NCI-H1105 treated with DMSO at 0.1 percent for 48 hours (cell line): Measurements from ENCODE around the gene HEXIM2.
A peak's percentile ranks its signal among the peaks of the same experiment; 100 is the strongest.
"Not testable (repeated sequence)": the region's sequence is repeated elsewhere in the genome, so short reads cannot be mapped to it uniquely, and the experiment has no call there.

ENCODE experiments used
- DNase-seq: peaks from one replicate; lab custom pipeline; 2025; lab: John Stamatoyannopoulos, UW

The HEXIM2 gene, protein sequence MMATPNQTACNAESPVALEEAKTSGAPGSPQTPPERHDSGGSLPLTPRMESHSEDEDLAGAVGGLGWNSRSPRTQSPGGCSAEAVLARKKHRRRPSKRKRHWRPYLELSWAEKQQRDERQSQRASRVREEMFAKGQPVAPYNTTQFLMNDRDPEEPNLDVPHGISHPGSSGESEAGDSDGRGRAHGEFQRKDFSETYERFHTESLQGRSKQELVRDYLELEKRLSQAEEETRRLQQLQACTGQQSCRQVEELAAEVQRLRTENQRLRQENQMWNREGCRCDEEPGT

DNA sequence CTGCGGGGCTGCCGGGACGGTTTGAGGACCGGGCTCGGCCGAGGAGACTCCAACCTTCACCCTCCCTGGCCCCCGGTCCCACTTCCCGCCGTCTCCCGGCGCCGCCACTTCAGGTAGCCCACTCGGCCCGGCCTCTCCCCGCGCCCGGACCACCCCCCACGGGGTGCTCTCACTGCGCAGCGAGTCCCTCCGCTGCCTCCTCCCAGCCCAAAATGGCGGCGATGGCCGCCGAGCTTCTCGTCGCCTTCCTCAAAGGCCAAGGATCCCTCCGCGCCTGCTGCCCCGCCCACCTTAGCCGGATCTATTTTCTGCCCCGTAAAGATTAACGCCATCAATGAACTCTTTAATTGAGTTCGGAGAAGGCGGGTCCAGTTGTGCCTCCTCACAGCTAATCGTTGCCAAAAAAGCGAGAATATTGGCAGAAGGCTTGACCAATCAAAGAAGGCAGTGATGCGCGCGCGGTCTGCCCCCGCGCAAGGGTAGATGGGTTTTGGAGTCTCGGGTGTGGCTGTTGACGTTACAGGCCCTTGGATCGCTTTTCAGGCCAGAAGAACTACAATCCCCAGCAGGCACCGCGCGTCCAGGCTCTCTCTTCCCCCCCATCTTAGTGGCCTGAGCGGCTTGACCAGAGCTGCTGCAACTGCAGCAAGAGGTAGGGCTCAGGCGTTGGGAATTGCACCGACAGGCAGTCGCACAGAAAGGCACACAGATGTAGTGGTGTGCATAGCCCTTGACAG, at the start of gene HEXIM2:
TSS of gene HEXIM2 (plus strand) at position 588 of the 737 bp plus-strand sequence. CDS start 919 bp downstream, outside the sequence.
- DNase-seq: peak; percentile 99

DNA sequence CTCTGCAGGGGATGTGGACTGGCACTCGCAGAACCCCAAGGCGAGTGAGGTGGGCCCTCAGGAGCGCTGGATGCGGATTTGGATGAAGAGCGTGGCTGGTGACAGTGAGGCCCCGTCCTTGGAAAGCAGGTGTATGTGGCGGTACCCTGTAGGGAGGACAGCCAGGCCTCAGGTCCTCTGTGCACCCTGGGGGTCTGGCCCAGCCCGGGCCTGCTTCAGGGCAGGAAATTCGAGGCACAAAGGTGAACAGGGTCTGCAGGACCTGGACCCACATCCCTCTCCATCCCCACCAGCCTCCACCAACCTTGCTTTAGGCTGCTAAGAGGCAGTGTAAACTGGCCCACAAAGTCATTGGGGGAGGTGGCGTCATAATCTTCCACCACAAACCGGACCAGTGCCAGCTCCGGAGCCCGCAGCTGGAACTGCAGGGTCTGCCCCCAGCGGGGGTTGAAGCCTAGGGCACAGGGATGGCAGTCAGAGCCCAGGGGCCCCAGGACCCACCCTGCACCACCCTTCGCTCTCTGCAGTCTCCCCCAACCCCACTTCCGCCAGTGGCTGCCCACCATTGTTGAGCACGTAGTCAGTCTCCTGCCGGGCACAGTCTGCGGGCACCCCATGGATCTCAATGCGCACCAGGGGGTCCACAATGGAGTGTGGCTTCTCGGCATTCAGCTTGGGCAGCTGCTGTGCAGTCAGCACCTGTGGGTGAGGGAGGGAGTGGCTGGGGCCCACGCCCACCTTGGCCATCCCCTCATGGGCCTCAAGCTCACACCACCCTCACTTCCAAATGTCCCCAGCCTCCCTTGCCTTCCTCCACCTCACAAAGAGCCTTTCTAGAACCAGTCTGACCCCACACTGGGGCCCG, 48.9 kb upstream of the HEXIM2 start:
- DNase-seq: no peak

DNA sequence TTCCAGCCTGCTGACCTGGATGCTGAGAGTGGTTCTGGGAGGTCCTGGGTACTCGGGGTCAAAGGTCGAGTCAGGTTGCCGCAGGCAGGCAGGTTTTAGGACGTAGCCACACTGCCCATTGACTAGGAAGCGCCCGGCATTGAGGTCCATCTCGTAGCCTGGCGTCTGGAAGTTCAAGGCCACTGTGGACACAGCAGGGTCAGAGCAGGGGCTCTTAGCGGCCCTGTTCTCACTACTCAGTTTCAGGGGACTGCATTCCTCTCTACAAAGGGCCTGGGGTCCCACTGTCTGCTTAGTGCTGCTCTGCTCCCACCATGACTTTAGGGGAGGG, 48.3 kb upstream of the HEXIM2 start:
- DNase-seq: no peak

DNA sequence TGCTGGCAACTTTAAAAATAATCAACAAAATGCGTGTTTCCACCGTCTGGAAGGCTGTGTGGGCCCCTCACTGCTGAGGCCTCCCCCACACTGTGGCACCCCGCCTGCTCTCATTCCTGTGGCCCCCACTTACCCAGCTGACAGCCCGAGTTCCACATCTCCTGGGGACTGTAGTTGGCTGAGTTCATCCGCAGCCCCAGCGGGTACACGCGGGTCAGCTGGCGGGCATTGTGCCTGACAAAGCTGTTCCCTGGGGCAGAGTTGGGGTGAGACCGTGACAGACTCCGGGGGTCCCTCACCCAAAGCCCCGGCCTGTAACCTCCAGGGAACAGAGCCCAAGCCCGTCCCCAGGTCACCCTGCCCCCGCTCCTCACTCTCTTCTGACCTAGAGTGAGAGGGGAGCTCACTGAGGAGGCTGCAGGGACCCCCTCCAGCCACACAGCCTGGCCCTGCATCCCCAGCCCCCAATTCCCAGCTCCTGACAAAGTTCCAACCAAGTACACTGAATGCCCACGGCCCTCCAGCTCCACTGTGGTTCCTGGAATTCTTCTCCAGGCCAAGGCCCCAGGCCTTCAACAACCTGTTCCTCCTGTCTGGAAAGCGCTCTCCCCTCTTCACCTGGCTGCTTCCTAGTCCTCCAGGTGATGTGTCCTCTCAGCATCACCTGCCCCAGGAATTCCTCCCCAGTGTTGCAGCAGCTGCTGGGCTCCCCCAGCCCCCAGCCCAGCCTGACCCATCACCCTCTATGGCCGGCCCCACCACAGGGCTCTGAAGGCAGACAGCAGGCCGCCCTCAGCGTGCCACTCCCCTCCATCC, 47.4 kb upstream of the HEXIM2 start:
- no peak for DNase-seq

DNA sequence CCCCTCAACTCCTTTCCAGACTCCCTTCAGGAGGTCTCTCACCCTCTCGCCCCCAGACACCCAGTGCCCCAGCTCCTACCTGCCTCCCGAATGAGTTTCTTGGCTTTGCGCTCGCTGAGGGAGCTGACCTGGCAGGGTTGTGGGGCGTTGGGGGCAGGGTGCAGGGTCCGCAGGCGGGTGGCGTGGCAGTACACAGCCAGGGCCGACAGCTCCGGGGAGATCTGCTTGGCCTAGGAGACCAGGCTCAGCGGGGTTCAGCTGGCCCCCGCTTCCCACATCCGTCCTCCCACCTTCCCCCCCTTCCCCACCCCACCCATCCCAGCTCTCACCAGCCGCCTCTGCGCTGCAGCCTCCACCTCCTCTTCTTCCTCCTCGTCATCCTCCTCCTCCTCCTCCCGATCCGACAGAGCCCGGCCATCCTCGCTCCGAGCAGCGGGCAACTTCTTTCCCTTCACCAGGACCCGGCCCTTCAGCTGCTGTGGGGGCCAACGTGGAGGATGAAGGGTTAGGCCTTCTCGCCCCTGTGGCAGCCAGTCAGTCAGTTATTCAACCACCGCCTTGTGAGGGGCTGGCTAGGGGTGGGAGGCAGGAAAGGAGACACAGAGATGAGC, 46.6 kb upstream of the HEXIM2 start:
- DNase-seq: no peak

DNA sequence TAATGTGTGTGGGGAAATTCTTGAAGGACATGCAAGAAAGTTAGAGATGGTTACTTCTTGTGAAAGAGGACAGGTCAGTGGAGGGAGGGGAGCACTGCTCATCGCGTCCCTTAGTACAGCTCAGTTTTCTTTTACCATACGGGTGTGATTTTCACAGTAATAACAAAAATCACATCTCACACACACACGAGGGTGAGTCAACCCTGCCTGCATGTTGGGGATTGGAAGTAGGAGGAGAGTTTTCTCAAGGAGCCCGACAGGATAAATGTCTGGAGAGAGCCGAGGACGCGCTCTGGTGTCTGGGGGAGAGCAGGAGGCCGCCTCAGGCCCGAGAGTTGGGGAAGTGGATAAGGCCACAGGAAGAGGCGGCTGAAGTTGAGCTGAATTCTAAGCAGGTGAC, 45.8 kb upstream of the HEXIM2 start:
- no peak for DNase-seq

DNA sequence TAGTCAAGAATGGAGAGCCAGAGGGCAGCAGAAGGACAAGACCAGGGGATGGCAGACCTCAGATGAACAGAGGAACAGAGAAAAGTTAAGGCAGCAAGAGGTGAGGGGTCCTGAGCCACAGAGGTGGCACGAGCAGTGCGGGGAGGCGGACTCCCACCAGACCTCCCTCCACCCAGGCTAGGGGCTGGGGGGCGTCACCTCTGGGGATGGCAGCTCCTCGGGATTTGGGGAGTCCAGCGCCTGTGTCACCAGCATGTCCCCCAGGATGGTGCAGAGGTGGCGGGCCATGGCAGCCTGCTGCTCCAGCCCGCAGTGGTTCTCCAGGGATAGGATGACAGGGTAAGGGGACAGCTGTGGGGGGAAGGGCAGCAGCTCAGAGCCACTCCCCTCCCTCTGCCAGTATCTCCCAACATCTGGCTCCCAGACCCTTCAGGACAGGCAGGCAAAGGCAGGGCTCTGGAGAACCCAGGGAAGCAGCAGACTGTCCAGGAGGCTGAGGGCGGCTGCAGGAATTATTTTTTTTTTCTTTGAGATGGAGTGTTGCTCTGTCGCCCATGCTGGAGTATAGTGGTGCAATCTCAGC, 45.1 kb upstream of the HEXIM2 start:
- no peak for DNase-seq

DNA sequence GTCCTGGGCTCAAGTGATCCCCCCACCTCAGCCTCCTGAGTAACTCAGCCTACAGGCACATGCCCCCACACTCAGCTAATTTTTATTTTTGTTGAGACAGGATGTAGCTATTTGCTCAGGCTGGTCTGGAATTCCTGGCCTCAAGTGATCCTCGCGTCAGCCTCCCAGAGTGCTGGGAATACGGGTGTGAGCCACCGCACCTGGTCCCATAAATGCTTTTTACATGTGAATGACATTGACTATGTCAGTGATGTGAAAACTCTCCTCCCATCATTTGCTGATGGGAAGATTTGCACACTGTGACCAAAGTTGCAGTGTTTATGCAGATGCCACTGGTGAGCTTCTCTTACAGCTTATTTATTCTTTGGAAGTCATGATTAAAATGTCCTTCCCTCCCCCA, 44.3 kb upstream of the HEXIM2 start:
- DNase-seq: no peak

DNA sequence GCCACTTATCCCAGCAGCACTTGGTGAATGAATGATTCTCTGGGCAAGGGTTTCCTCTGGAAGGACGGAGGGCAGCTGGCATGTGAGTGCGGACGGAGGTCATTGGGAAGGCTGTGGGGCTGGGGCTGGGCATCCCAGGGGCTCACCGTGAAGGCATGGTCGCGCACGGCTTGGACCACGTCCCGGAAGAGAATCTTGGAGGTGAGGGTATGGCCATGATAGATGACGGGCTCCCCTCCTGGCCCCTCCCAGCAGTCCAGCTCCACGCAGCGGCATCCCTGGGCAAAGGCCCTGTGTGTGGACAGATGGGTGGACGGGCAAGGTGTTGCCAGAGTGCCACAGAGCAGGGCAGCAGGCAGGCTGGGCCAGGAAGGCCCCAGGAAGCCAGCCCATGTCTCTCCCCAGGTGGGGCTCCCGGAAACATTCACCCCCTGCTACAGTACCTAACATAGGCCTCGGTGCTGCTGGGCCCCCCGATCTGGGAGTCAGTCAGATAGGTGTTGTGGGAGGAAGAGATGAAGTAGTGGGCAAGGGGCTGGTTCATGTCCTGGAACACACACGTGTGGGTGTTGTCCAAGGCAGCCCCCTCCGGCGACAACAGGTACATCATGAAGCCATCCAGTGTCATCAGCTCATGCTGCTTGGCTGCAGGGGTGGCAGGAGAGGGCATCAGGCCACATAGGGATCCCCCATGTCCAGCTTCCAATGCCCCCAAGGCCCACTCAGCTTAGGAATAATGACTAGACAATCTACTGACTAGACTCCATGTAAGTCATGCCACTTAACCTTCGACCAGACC, 43.6 kb upstream of the HEXIM2 start:
- no peak for DNase-seq

DNA sequence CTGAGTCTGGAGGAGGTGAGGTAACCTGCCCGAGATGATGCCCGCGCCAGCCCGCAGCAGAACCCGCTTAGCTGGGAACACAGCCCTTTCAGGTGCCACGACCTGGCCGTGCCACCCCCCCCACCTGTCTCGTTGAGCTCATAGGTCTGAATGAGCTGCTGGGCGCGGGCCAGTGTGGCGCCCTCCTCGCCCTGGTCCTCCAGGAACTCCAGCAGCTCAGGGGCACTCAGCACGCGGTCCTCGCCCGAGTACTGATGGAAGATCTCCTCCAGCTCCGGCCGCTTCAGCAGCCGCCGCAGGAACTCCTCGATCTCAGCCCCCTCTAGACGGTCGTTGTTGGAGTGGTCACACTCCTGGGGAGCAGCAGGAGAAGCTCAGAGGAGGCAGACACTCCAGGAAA, 43.0 kb upstream of the HEXIM2 start:
- DNase-seq: no peak

DNA sequence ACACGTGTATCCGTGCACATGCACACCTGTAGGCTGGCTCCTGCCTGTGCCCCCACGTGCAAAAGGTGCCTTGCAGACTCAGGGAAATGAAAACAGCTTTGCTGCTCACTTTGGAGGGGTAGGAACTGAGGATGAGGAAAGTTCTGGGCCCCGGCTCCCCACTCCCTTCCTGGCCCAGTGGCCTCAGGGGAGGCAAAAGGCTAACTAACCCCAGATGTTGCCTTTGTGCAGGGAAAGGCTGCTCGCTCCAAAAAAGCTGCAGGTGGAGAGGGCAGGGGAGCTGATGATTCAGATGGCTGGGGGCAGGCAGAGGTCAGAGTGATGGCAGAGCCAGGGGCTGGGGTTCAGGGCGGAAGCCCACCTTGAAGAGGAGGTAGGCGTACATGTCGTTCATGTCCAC, 41.7 kb upstream of the HEXIM2 start:
- no peak for DNase-seq

DNA sequence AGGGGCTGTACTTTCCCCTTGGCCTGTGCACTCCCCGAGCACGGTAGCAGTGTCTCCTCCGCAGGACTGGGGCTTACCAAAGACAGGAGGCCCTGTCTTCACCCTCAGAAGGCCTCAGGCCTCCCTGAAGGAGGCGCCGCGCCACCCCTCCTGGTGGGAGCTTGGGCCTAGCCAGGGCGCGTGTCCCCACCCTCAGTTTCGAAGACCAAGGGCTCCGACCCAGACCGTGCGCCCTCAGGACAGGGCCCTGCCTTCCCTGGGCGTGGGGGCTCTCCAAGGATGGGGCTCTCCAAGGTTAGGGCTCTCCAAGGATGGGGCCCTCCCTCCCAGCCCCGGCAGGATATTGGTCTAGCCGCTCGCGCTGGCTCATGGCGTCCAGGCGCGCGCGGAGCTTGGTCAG, 41.1 kb upstream of the HEXIM2 start:
- no peak for DNase-seq

DNA sequence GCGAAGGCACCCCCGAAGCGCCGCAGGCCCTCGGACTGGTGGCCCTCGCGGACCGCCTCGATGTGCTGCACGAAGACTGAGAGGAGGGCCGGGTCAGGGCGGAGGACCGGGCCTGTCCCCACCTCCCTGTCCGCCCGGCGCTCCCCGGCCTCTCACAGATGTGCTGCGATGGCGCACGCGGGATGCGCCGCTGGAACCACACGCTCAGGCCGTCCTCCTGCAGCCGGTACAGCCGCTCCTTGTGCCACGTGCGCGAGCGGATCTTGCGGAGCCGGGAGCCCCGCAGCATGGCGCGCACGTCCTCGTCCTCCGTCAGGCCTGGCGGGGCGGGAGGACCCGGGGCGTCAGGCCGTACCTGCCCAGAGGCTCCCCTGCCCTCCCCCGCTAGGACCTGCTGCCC, 40.6 kb upstream of the HEXIM2 start:
- DNase-seq: no peak

DNA sequence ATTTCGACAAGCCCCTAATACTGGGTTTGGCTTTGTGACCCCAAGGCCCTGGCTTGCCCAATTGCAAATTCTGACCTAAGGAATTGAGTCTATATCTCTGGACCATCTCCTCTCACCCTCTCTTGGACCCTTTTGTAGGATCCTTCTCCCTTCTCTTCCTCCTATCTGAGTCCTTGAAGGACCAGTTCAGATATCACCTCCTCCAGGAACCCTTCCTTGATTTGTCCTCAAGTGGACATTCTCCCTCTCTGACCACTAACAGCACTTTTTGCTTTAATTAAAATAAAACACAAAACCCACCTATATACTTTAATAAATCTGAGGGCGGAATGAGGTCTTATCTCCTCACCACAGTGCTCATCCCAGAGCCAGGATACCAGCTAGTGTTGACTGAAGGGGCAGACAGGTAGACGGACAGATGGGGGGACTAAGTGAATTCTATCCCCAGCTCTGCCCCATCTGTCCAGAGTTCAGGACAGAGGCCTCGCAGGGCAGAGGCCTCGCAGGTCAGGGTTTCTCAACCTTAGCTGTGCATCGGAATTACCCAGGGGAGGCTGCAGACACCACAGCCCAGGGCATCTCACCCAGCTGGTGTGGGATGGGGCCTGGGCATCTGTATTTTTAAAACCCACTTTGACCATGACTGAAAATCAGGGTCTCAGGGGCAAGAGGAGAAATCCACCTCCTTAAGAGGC, 38.5 kb upstream of the HEXIM2 start:
- DNase-seq: no peak

DNA sequence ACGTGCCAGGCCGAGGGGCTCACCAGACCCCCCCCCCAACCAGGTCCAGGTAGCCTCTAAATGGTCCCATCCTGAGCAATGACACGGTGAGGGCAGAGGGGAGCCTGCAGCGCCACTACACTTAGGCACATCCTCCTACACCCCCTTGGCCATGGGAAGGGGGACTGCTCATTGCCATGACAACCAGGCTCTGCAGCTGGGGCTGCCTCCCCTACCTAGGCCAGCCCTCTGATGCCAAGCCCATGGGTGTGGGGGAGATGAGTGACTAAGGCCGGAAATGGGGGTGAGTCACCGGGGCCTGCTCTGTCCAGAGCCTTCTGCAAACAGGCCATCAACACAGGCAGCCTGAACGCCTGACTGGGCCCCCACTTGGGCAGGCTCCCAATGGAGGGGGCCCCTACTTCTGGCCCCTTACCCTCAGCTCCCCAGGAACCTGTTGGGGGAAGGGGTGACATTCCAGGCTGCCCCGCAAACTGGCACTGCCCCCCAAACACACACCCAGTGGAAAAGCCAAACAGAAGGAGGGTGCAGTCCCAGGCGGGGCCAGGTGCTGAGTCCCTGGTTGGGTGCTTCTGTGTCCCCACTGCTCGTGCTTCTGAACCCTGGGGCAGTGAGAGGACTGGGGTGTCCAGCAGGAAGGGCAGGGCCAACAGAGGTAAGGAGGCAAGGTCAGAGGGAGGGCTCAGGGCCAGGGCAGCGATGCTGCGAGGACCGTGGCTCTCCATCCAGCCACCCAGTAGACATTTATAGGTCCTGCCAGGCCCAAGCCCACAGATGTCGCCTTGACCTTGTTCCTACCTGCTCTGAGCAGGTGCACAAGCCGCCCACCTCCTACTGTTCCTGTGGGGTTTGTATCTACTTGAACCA, 37.5 kb upstream of the HEXIM2 start:
- DNase-seq: no peak

DNA sequence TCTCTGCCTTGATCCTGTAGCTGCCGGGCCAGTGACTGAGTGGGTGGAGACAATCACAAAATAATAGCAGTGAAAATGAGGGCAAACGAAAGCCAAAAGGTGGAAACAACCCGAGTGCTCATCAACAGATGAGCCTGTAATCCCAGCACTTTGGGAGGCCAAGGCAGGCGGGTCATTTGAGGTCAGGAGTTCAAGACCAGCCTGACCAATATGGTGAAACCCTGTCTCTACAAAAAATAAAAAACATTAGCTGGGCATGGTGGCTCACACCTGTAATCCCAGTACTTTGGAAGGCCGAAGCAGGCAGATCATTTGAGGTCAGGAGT, 36.9 kb upstream of the HEXIM2 start:
- not testable (repeated sequence) for DNase-seq

DNA sequence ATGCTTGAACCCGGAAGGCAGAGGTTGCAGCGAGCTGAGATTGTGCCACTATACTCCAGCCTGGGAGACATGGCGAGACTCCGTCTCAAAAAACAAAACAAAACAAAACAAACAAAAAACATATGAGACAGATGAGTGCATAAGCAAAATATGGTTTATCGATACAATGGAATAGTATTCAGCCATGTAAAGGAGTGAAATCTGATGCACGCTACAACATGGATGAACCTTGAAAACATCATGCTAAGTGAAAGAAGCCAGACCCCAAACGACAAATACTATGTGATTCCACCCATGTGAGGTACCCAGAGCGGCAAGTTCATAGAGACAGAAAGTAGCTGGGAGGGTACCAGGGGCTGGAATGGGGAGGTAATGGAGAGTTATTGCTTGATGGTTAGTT, 36.2 kb upstream of the HEXIM2 start:
- no peak for DNase-seq

DNA sequence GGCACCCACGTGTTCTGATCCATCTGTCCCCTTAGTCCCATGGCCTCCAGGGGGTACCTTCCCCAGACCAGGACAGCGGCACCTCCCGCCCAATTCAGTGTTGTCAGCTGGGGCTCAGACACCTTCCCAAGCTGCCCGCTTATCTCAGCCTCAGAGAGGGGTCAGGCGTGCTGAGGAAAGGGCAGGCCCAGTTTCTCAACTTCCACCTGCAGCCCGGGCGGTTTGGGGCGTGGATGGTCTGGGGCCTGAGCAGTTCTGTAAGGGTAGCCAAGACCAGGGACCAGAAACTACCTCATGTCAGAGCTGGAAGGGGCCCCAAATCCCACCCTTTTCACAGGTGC, 34.5 kb upstream of the HEXIM2 start:
- no peak for DNase-seq
